DND-41 (cell line): ENCODE results near the gene INPP5K.
"Not testable (repeated sequence)": the region's sequence is repeated elsewhere in the genome, so short reads cannot be mapped to it uniquely, and the experiment has no call there.

ENCODE experiments used
- ATAC-seq: fragments of 200-7000 bp; cut with Tn5 transposase; 3 replicates; pipeline ENCODE4 v1.9.1; 2021; ENCODE audit warnings: low read depth; ENCODE audit not compliant: insufficient read depth
- DNase-seq: peaks from one replicate; pipeline ENCODE4 v3.0.0-alpha.2; 2020
- H2AFZ ChIP-seq: 2 replicates; pipeline ENCODE4 v1.6.0; 2012; ENCODE audit warnings: low read depth, low read length
- H3K27ac ChIP-seq: 2 replicates; pipeline ENCODE4 v1.5.1; 2012; ENCODE audit warnings: low read length, inconsistent platforms
- H3K27me3 ChIP-seq: fragments of 200-600 bp; sonication (generic); 2 replicates; pipeline ENCODE4 v1.6.0; 2012; ENCODE audit warnings: low read length, mild to moderate bottlenecking, inconsistent platforms; ENCODE audit not compliant: insufficient read depth, poor library complexity
- H3K36me3 ChIP-seq: 2 replicates; pipeline ENCODE4 v1.5.1; 2012; ENCODE audit warnings: low read length, inconsistent platforms; ENCODE audit not compliant: insufficient read depth
- H3K4me1 ChIP-seq: 2 replicates; pipeline ENCODE4 v1.5.1; 2012; ENCODE audit warnings: mild to moderate bottlenecking, low read length; ENCODE audit not compliant: insufficient read depth
- H3K4me2 ChIP-seq: 2 replicates; pipeline ENCODE4 v1.6.0; 2012; ENCODE audit warnings: mild to moderate bottlenecking, moderate library complexity, low read length, inconsistent platforms; ENCODE audit not compliant: insufficient read depth
- H3K4me3 ChIP-seq, 2 experiments: fragments of 200-600 bp in 1 of 2; shearing (Covaris generic) in 1 of 2; 2 replicates each; pipeline ENCODE4 v1.5.1; 2012 to 2016; ENCODE audit warnings: inconsistent platforms in 2 of 2, low read length in 2 of 2, mild to moderate bottlenecking in 2 of 2, low read depth in 1 of 2, moderate library complexity in 1 of 2
- H3K79me2 ChIP-seq: 2 replicates; pipeline ENCODE4 v1.6.0; 2012; ENCODE audit warnings: low read length, inconsistent platforms; ENCODE audit not compliant: insufficient read depth
- H3K9ac ChIP-seq: 2 replicates; pipeline ENCODE4 v1.6.0; 2012; ENCODE audit warnings: low read depth, mild to moderate bottlenecking, inconsistent platforms, low read length, moderate library complexity
- H3K9me3 ChIP-seq: 2 replicates; pipeline ENCODE4 v1.5.1; 2012; ENCODE audit warnings: low read length, moderate library complexity, mild to moderate bottlenecking, inconsistent platforms; ENCODE audit not compliant: insufficient read depth, severe bottlenecking
- H4K20me1 ChIP-seq: 2 replicates; pipeline ENCODE4 v1.6.0; 2012; ENCODE audit warnings: low read length; ENCODE audit not compliant: insufficient read depth
- EZH2 ChIP-seq: IDR thresholded peaks from 3 replicates; pipeline ENCODE4 v1.6.1; 2012; ENCODE audit warnings: borderline replicate concordance, low read depth, mild to moderate bottlenecking, moderate library complexity, low read length, inconsistent platforms; ENCODE audit not compliant: severe bottlenecking
- TF ChIP-seq, protein P1 (sequence below): IDR thresholded peaks from 2 replicates; pipeline ENCODE4 v1.5.1; 2012; ENCODE audit warnings: borderline replicate concordance, low read length, moderate library complexity, mild to moderate bottlenecking; ENCODE audit not compliant: poor library complexity, severe bottlenecking; ENCODE audit errors: extremely low read depth

INPP5K gene

GRCh38 chr17:1449412-1449967, 66.9 kb downstream of the INPP5K start:
- Histone ChIP-seq H3K36me3 (peaks cover 35% of the 10 kb centered on the region), H3K9ac (no peak overlapping the region), H3K4me1 (peaks cover 20% of the 10 kb centered on the region), H2AFZ (no peak overlapping the region), H3K4me3 (no peak overlapping the region), H3K4me2 (no peak overlapping the region), H3K27me3 (no peaks in the 10 kb centered on the region), H3K27ac (no peak overlapping the region), H4K20me1 (peaks cover 61% of the 10 kb centered on the region), H3K9me3 (no peaks in the 10 kb centered on the region), H3K79me2 (peaks cover 98% of the 10 kb centered on the region)
- TF ChIP-seq, protein P1, sequence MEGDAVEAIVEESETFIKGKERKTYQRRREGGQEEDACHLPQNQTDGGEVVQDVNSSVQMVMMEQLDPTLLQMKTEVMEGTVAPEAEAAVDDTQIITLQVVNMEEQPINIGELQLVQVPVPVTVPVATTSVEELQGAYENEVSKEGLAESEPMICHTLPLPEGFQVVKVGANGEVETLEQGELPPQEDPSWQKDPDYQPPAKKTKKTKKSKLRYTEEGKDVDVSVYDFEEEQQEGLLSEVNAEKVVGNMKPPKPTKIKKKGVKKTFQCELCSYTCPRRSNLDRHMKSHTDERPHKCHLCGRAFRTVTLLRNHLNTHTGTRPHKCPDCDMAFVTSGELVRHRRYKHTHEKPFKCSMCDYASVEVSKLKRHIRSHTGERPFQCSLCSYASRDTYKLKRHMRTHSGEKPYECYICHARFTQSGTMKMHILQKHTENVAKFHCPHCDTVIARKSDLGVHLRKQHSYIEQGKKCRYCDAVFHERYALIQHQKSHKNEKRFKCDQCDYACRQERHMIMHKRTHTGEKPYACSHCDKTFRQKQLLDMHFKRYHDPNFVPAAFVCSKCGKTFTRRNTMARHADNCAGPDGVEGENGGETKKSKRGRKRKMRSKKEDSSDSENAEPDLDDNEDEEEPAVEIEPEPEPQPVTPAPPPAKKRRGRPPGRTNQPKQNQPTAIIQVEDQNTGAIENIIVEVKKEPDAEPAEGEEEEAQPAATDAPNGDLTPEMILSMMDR = no peak
- no peak for TF ChIP-seq EZH2
- DNase-seq = no peak
- no peak for ATAC-seq

DNA sequence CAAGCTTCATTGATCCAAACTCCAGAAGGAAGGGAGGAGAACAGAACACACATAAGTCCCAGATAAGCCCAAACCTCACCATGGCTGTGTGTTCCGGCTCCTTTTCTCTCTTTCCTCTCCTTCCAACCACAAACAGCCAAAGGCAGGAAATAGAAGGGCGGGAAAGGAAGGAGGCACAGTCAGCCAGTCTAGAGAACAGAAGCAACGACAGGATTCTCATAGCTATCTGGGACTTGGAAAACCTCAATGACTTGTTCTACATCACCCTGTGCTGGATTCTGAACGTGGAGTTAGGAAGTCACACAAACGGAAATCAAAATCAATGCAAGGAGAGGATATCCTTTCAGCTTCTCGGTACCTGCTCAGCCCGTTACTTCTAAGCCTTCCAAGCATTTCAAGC, 69.4 kb downstream of the INPP5K start:
- ATAC-seq (no peak), DNase-seq (no peak)
- H3K9ac ChIP-seq = no peak overlapping the region
- H4K20me1 ChIP-seq = peaks cover 52% of the 10 kb centered on the region
- H3K4me2 ChIP-seq = no peak overlapping the region
- no peaks in the 10 kb centered on the region for H3K4me1 ChIP-seq
- TF ChIP-seq EZH2 = no peak
- TF ChIP-seq, protein P1 = no peak
- no peaks in the 10 kb centered on the region for H3K9me3 ChIP-seq
- H2AFZ ChIP-seq = no peak overlapping the region
- no peak overlapping the region for H3K27ac ChIP-seq
- H3K4me3 ChIP-seq = no peak overlapping the region
- H3K79me2 ChIP-seq = peaks cover 95% of the 10 kb centered on the region
- peaks cover 34% of the 10 kb centered on the region for H3K36me3 ChIP-seq
- no peaks in the 10 kb centered on the region for H3K27me3 ChIP-seq

DNA sequence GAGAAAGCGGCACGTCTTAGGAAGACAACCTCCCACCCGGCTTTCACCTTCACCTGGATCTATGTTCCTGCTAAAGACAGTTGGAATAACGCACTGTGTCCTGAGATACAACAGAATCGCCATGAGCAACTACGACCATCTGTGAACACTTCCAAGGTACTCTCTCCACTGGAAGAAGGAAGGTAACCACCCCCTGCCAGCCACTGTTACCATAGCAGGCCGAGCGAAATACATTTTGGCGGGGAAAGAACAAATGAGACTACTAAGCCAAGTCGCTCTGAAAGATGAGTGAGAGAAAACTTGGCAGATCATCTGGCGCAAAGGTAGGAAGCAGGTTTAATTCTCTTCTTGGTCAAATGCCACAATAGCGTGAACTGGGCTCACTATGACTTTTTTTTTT, 70.2 kb downstream of the INPP5K start:
- ATAC-seq (no peak), DNase-seq (no peak)
- Histone ChIP-seq H3K27ac (no peak overlapping the region), H3K9ac (no peak overlapping the region), H2AFZ (no peak overlapping the region), H3K36me3 (peaks cover 35% of the 10 kb centered on the region), H3K4me2 (no peak overlapping the region), H4K20me1 (peaks cover 50% of the 10 kb centered on the region), H3K27me3 (no peaks in the 10 kb centered on the region), H3K4me1 (no peaks in the 10 kb centered on the region), H3K4me3 (no peak overlapping the region), H3K79me2 (peaks cover 95% of the 10 kb centered on the region), H3K9me3 (no peaks in the 10 kb centered on the region)
- TF ChIP-seq EZH2 = no peak
- TF ChIP-seq, protein P1 = no peak

DNA sequence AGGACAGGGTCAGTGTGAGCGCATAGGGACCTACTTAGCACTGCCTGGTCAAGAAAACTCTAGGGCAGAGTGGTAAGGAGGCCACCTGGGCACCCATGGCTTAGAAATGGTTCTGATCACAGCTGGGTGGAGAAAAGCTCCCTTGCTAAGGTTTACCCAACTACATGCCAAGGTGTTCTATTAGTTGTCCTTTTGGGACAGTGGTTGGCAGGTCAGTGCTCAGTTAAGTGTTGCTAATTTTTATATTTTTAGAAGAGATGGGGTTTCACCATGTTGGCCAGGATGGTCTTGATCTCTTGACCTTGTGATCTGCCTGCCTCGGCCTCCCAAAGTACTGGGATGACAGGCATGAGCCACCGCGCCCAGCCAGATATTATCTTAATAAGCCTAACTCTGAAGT, 70.7 kb downstream of the INPP5K start:
- H3K4me1 ChIP-seq, H3K4me2 ChIP-seq, DNase-seq, H3K27ac ChIP-seq, H3K9me3 ChIP-seq, H3K9ac ChIP-seq, H3K4me3 ChIP-seq, H2AFZ ChIP-seq, H3K27me3 ChIP-seq, ATAC-seq: not testable (repeated sequence)
- peaks cover 56% of the 10 kb centered on the region for H4K20me1 ChIP-seq
- peaks cover 95% of the 10 kb centered on the region for H3K79me2 ChIP-seq
- H3K36me3 ChIP-seq = peaks cover 40% of the 10 kb centered on the region
